Ovary (tissue), 3 donors: Measurements from ENCODE around the gene LDLRAD4.

ENCODE experiments used
- CTCF ChIP-seq, 3 donors: fragments of 450-650 bp in 2 of 3; fragments of 200-600 bp in 1 of 3; IDR thresholded peaks; one replicate each; pipeline versions ENCODE4 v1.5.1 to v1.8.0; 2016 to 2022; ENCODE audit warnings: antibody characterized with exemption in 3 of 3, mild to moderate bottlenecking in 1 of 3
- POLR2A ChIP-seq: fragments of 450-650 bp; IDR thresholded peaks from one replicate; pipeline ENCODE4 v1.6.1; 2017; ENCODE audit warnings: antibody characterized with exemption, mild to moderate bottlenecking, moderate library complexity
- donor health status: DM: no; HTN: no; CAD: no.

GRCh38 chr18:13587477-13587876 is 368.9 kb downstream of the LDLRAD4 start:
- TF ChIP-seq CTCF (IDR thresholded peaks at IDR 0.05) (no peak), POLR2A (no peak)
